GM21423 (cell line): Measurements from ENCODE around the gene MYO1A.
A peak's percentile ranks its signal among the peaks of the same experiment; 100 is the strongest.

Experiments used
- ATAC-seq: cut with Tn5 transposase; IDR thresholded peaks from one replicate; pipeline ENCODE4 v1.9.1; 2021; ENCODE audit warnings: mild to moderate bottlenecking, moderate library complexity; ENCODE audit not compliant: unreplicated experiment

MYO1A gene

DNA sequence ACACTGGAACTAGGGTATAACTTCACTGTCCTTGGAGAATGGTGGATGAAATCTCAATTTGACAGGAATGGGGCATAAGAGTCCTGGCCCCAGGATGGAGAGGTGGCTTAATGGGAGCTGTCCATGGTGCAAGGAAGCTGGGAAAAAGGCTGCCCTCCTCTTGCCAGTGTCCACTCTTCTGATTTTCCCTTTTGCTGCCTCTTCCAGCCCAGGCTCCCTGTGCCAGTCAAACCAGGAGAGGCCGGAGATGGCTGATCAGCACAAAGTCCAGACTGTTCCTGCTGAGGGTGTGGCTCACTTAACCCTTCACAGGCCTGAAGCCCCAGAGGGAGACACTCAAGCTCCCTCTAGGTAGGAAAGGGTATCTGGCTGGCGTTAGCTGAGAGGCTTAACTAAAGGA, at the start of gene MYO1A:
Gene MYO1A (minus strand): TSS at position 240 of the 400 bp plus-strand sequence. CDS start 1,806 bp downstream, outside the sequence.
- no peak for ATAC-seq

GRCh38 chr12:57099047-57099714, 49.3 kb upstream of the MYO1A start:
- no peak for ATAC-seq

DNA sequence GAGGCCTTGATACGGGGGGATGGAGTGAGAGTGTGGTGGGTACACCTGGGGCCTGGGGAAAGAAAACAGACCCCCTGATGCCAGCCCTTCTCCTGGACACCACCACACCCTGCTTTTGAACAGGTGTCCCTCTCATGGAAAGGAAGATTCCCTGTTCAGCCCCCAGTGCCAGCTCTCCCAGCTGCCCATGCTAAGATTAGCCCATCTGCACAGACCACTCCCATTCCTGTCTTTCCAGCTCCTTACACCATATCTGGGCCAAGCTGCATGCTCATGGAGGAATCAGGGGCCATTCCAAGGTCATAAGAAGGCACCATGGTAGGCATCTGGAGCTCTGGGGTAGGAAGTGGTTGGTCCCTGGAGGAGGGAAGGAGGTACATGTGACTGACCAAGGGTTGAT, 48.6 kb upstream of the MYO1A start:
- ATAC-seq: no peak

DNA sequence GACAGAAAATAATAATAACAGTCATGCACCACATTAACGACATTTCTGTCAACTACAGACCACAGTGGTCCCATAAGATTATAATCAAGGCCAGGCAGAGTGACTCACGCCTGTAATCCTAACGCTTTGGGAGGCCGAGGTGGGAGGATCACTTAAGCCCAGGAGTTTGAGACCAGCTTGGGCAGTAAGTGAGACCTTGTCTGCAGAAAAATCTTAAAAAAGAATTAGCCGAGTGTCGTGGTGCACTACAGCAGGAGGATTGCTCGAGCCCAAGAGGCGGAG, 47.6 kb upstream of the MYO1A start:
- no peak for ATAC-seq

DNA sequence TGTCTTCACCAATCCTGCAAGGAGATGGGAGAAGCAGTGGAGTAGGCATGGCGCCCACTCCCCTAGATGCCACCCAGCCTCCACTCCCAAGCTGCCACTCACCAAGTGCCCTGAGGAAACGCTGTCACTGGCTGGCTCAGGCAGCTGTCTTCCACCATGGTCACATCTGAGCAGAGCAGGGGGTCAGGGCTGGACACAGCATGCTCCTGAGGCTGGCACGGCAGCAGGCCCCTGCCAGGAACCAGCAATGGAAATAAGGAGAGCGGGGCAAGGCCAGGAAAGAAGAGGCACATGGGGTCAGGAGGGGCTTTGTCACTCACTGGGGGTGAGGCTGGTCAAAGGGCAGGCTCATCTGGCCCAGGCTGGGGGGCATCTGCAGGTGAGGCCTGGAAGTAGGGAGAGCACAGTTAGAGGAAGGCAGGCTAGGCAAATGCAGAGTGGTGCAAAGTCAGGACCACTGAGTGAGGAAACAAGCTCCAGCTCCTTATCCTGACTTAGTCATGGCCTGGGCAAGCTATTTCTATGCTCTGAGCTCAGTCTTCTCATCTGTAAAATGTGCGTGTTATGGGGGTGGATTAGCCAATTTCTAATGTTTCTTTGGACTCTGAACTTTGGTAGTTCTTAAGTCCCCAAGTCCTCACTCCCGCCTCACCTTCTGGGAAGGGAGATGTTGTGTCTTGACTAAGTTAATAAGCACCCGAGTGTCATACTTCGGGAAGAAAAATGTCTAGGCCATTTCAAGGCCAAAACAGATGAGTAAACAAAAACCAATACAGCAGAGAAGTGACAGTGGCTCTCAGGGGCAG, 47.0 kb upstream of the MYO1A start:
- no peak for ATAC-seq

GRCh38 chr12:57096099-57096572, 46.2 kb upstream of the MYO1A start:
- ATAC-seq: no peak

GRCh38 chr12:57095440-57095839, 45.5 kb upstream of the MYO1A start:
- no peak for ATAC-seq

- no peak for ATAC-seq
Measured at GRCh38 chr12:57094208-57095160, 44.6 kb upstream of the MYO1A start.

DNA sequence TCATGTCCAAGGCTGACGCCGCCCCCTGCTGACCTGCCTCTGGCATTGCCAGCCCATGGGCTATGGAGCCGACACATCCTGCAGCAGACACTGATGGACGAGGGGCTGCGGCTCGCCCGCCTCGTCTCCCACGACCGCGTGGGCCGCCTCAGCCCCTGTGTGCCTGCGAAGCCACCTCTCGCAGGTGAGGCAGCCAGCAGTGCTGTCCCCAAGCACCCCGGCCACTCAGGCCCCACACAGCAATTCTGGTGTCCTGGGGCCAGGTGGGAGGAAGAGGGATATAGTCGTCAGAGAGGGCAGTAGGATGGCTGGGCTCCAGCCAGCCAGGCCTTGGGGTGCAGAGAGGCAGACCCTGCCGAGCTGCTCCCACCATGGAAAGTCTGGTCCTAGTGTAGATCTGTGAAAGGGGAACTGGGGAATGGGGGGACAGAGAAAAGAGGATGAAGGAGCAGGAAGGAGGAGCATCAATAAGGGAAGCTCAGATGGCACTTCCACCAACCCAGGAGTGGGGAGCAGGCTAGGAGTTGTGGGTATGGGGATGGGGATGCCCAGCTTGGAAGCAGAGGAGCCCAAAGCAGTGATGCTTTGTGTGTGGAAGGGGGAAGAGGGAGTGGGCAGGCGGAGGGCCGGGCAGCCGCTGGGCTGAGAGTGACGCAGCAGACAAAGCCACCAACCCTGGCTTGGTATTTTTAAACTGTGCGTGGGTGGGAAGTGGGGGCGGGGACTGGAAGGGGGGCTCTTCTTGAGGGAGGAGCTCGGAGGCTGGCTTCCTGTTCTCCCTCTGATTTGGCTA, 43.7 kb upstream of the MYO1A start:
- no peak for ATAC-seq

GRCh38 chr12:57092876-57093414, 43.0 kb upstream of the MYO1A start:
- no peak for ATAC-seq

DNA sequence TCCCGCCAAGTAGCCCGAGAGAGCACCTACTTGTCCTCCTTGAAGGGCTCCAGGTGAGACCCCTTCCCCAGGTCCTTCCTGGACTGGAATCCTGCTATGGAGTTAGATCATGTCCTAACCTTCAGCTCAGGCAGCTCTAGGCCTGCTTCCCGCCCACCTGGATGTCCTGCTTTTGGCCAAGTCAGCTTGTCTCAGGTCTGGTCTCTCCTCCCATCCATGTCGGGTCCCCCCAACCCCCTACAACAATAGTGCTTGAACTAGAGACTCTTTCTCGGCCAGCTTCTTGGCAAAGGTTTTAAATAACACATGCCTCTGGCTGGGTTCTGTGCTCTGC, 42.6 kb upstream of the MYO1A start:
- ATAC-seq: no peak

DNA sequence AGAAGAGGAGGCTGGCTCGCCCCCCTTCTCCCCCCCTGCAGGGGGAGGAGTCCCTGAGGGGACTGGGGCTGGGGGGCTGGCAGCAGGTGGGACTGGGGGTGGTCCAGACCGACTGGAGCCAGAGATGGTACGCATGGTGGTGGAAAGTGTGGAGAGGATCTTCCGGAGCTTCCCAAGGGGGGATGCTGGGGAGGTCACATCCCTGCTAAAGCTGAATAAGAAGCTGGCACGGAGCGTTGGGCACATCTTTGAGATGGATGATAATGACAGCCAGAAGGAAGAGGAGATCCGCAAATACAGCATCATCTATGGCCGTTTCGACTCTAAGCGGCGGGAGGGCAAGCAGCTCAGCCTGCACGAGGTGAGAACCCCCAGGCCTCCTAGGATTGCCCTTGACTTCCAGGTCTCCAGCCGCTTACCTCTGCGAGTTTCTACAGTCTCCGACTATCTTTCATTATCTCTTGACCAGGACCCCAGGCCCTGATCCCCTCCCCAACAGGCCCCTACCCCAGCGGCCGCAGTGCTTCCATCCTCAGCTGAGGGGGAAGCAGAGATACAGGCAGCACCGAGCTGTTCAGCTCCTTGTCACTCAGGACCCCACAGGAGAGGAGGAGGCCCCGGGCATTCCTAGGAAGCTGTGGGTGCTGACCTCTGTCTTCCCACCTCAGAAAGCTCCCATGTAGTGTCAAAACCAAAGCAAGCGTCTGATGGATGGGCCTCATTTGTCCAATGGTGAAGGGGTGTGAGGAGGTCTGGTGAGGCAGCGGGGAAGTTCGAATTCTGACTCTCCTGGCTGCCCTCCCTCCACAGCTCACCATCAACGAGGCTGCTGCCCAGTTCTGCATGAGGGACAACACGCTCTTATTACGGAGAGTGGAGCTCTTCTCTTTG, 42.0 kb upstream of the MYO1A start:
- no peak for ATAC-seq

- no peak for ATAC-seq
Measured at GRCh38 chr12:57090924-57091637, 41.2 kb upstream of the MYO1A start.

GRCh38 chr12:57090490-57090889, 40.6 kb upstream of the MYO1A start:
- ATAC-seq: no peak

DNA sequence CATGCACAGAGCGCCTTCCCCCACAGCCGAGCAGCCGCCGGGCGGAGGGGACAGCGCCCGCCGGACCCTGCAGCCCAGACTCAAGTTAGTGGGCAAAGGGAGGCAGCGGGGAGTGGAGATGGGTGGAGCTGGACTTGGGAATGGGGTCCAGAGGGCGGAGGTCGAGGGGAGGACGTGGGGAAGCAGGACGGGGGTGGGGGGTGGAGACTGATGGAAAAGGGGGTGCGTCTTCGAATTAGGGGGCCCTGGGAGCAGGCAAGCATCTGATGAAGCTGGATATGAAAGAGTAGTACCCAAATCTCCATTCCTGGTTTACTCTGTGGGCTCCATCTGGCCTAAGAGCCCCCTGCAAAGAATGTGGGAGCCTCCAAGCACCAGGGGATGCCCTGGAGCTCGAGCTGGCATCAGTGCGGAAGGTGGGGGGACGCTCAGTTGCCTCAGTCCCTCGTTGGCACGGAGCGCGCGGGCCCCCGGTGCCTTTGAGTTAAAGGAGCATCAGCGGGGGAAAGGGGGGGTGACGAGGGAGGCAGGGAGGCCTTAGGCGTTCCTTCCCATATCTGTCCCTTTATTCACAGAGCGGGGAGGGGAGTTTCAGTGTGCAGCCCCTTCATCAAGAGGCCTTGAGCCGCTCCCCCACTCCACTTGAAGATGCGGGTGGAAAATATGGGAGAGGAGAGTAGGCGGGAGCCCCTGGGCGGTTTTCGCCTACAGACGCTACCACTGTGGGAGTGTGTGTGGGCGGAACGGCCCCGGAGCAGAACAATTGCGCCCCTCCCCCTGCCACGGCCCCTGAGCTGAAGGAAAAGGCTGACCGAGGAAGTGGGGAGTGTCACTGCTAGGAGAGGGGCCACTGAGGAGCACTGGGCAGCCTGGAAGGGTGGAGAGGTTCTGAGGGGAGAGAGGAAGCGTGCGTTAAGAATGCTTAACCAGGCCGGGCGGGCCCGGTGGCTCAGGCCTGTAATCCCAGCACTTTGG, 39.6 kb upstream of the MYO1A start:
- ATAC-seq: no peak

GRCh38 chr12:57088354-57089270, 38.7 kb upstream of the MYO1A start, which contains the start of gene NAB2:
TSS of gene NAB2 (plus strand) at chr12:57089114. CDS start at chr12:57089272, 158 bp downstream.
- ATAC-seq: peak; percentile 61
